ENCODE data around the gene ASS1.

The ASS1 gene

GRCh38 chr9:130544364-130544763 is 99.6 kb downstream of the ASS1 start:
- Histone ChIP-seq H3K27ac (ENCODE audit: low read depth, low read length) (no peak overlapping the region), H3K4me1 (ENCODE audit: insufficient read depth, low read length) (no peaks in the 10 kb centered on the region), H3K9ac (ENCODE audit: low read length) (no peak overlapping the region), H3K4me3 (ENCODE audit: low read depth in 1 of 2, low read length in 2 of 2) (no peak overlapping the region), H3K36me3 (ENCODE audit: insufficient read depth, low read length) (no peaks in the 10 kb centered on the region), H3K27me3 (ENCODE audit: control insufficient read depth in 1 of 2, insufficient read depth in 2 of 2, low read length in 2 of 2) (peaks cover 0 to 20% of the 10 kb centered on the region in 2 donors), H3K9me3 (ENCODE audit: low read length) (no peaks in the 10 kb centered on the region)

GRCh38 chr9:130548103-130548502 is 103.3 kb downstream of the ASS1 start:
- no peaks in the 10 kb centered on the region for H3K4me1 ChIP-seq (ENCODE audit: insufficient read depth, low read length)
- H3K27ac ChIP-seq (ENCODE audit: low read depth, low read length), result no peak overlapping the region
- H3K36me3 ChIP-seq (ENCODE audit: insufficient read depth, low read length), result no peaks in the 10 kb centered on the region
- H3K9me3 ChIP-seq (ENCODE audit: low read length), result no peaks in the 10 kb centered on the region
- H3K4me3 ChIP-seq (ENCODE audit: low read depth in 1 of 2, low read length in 2 of 2), result no peak overlapping the region
- H3K9ac ChIP-seq (ENCODE audit: low read length), result no peak overlapping the region
- no peaks in the 10 kb centered on the region for H3K27me3 ChIP-seq (ENCODE audit: control insufficient read depth in 1 of 2, insufficient read depth in 2 of 2, low read length in 2 of 2)

- Histone ChIP-seq H3K4me3 (ENCODE audit: low read depth in 1 of 2, low read length in 2 of 2) (no peak overlapping the region), H3K9me3 (ENCODE audit: low read length) (no peaks in the 10 kb centered on the region)
Observed at GRCh38 chr9:130549093-130549735, 104.5 kb downstream of the ASS1 start.

More at GRCh38 chr9:130549093-130549735, 104.5 kb downstream of the ASS1 start:
- H3K4me1 ChIP-seq (ENCODE audit: insufficient read depth, low read length), result no peaks in the 10 kb centered on the region
- no peaks in the 10 kb centered on the region for H3K36me3 ChIP-seq (ENCODE audit: insufficient read depth, low read length)
- no peak overlapping the region for H3K9ac ChIP-seq (ENCODE audit: low read length)
- H3K27me3 ChIP-seq (ENCODE audit: control insufficient read depth in 1 of 2, insufficient read depth in 2 of 2, low read length in 2 of 2), result no peaks in the 10 kb centered on the region
- no peak overlapping the region for H3K27ac ChIP-seq (ENCODE audit: low read depth, low read length)

All from muscle layer of colon (tissue), 2 donors.